ENCODE data around the gene FAHD2A. TPM values are rescaled to one million over a fixed set of nuclear protein-coding genes. Genes with fewer than 3 reads are reported as not detected.
"Not testable (repeated sequence)": the region's sequence is repeated elsewhere in the genome, so short reads cannot be mapped to it uniquely, and the experiment has no call there.

Gene FAHD2A
- polyA plus RNA-seq, 1 donor from 2014 or later, result 27.2 TPM

DNA sequence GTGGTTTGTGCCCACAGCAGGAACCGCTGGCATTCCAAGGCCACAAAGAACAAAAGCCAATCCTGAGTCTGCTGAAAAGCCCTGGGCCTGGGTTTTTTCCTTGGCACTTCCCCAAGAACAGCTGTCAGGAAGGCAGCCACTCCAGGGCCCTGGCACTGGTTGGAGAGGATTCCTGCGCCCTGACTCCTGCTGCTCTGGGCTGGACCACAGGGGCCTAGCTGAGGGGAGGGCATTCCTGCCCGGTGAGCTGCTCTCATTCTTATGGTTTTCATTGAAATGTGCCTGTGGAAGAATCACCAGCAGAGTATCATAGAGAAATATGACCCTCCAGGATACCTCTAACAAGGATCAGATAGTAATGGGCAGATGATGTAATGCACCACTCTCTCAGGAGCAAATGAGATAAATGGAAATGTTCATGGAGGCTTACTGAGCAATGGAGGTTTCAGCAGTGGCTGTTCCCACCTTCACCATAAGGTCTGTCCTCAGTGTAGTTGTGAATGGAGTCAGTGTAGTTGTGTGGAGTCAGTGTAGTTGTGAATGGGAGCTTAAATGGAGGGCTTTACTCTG is 32.1 kb downstream of the FAHD2A start:
- not testable (repeated sequence) for H3K27me3 ChIP-seq (ENCODE audit: insufficient read depth, low read depth, low read length); H2AFZ ChIP-seq (ENCODE audit: low read depth, low read length); H3K36me3 ChIP-seq (ENCODE audit: insufficient read depth, low read length); H3K9me2 ChIP-seq (ENCODE audit: insufficient read depth, low read length); H3K9ac ChIP-seq (ENCODE audit: low read length); H4K20me1 ChIP-seq (ENCODE audit: insufficient read depth); H3K27ac ChIP-seq (ENCODE audit: low read length); H3F3A ChIP-seq (ENCODE audit: insufficient read depth, low read length, poor library complexity, severe bottlenecking); H3K4me2 ChIP-seq (ENCODE audit: low read length); H3K4me3 ChIP-seq (ENCODE audit: low read length); H3K79me2 ChIP-seq (replicated peaks; ENCODE audit: insufficient read depth, low read length); H3K9me3 ChIP-seq (ENCODE audit: low read length)

DNA sequence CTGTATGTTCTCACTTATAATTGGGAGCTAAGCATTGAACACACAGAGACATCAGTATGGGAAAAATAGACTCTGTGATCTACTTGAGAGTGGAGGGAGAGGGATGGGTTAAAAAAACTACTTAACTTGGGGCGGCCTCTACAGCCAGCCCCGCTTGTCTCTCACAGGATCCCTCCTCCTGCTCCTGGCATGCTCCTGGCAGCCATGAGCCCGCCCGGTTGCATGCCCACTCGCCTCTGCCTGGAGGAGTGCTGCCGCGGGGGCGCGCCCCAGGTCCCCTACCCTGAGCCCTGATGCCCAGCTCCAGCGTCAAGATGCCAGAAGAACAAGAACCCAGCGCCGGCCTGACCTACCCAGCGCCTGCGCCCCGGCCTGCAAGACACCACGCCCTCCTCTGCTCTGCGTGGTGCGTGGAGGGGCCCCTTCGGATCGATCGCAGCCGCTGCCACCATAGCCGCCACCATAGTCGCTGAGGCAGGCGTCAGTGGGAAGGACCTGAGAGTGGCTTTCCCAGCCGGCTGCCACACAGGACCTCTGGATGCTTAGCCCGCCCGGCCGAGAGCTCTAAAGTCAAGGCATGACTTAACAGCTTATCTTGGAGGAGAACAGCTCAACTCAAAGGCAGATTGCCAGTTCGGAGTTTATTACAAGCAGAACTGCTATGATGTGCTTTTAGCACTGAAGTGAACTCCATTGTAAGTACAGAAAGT is 32.8 kb downstream of the FAHD2A start:
- not testable (repeated sequence) for H3K27me3 ChIP-seq (ENCODE audit: insufficient read depth, low read depth, low read length); H3K4me3 ChIP-seq (ENCODE audit: low read length); H3F3A ChIP-seq (ENCODE audit: insufficient read depth, low read length, poor library complexity, severe bottlenecking); H3K9ac ChIP-seq (ENCODE audit: low read length); H3K27ac ChIP-seq (ENCODE audit: low read length); H3K4me2 ChIP-seq (ENCODE audit: low read length); H4K20me1 ChIP-seq (ENCODE audit: insufficient read depth); H3K36me3 ChIP-seq (ENCODE audit: insufficient read depth, low read length); H3K9me3 ChIP-seq (ENCODE audit: low read length); H2AFZ ChIP-seq (ENCODE audit: low read depth, low read length); H3K9me2 ChIP-seq (ENCODE audit: insufficient read depth, low read length); H3K79me2 ChIP-seq (replicated peaks; ENCODE audit: insufficient read depth, low read length)

DNA sequence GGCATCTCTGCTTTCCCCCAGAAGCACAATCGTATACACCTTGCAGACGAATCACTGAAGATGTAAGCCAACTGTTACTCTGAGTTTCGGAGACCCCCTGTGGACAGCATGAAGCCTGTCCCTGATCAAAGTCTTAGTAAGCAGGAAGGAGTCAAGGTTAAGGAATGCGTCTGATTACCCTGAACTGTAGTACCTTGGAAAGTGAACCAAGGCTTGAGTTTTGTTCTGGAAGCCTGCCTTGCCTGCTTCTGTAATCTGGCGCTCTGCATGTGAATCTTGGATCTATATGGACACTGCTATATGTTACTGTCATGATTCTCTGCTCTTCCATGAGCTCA is 33.3 kb downstream of the FAHD2A start:
- not testable (repeated sequence) for H2AFZ ChIP-seq (ENCODE audit: low read depth, low read length); H3K4me3 ChIP-seq (ENCODE audit: low read length); H3K27ac ChIP-seq (ENCODE audit: low read length); H3K36me3 ChIP-seq (ENCODE audit: insufficient read depth, low read length); H3F3A ChIP-seq (ENCODE audit: insufficient read depth, low read length, poor library complexity, severe bottlenecking); H3K4me2 ChIP-seq (ENCODE audit: low read length); H3K9me3 ChIP-seq (ENCODE audit: low read length); H3K9me2 ChIP-seq (ENCODE audit: insufficient read depth, low read length); H3K79me2 ChIP-seq (replicated peaks; ENCODE audit: insufficient read depth, low read length); H4K20me1 ChIP-seq (ENCODE audit: insufficient read depth); H3K9ac ChIP-seq (ENCODE audit: low read length); H3K27me3 ChIP-seq (ENCODE audit: insufficient read depth, low read depth, low read length)

DNA sequence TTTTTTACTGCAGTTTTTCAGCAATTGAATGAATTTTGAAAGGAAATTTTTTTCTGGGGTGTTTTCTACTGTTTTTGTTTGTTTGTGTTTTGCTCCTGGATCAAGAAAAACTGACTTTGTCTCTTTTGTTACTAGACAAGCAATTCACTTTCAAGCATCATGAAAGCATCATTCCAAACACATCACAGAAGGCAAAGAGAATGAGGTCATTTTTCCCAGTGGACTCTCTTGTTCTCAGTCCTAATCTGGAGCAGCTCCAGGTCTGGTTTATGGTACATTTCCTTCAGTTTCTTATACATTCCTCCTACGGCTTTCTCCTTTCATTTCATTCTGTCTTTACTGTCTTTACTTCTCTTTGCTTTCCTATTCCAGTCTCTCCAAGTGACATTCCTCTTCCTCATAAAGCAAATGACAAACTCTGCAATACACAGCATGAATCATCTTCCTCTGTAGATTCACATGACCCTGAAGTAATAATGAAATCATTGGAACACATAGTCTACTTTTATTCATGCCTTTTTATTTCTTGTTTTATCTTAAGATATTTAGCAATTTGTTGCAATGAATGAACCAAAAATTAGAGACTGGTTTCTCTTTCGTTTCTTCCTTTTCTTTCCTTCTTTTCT is 40.1 kb downstream of the FAHD2A start:
- not testable (repeated sequence) for H3K4me2 ChIP-seq (ENCODE audit: low read length); H3K4me3 ChIP-seq (ENCODE audit: low read length); H3K9me3 ChIP-seq (ENCODE audit: low read length); H3K9ac ChIP-seq (ENCODE audit: low read length); H3F3A ChIP-seq (ENCODE audit: insufficient read depth, low read length, poor library complexity, severe bottlenecking); H3K9me2 ChIP-seq (ENCODE audit: insufficient read depth, low read length); H4K20me1 ChIP-seq (ENCODE audit: insufficient read depth); H3K27ac ChIP-seq (ENCODE audit: low read length); H3K79me2 ChIP-seq (replicated peaks; ENCODE audit: insufficient read depth, low read length); H2AFZ ChIP-seq (ENCODE audit: low read depth, low read length); H3K27me3 ChIP-seq (ENCODE audit: insufficient read depth, low read depth, low read length); H3K36me3 ChIP-seq (ENCODE audit: insufficient read depth, low read length)

DNA sequence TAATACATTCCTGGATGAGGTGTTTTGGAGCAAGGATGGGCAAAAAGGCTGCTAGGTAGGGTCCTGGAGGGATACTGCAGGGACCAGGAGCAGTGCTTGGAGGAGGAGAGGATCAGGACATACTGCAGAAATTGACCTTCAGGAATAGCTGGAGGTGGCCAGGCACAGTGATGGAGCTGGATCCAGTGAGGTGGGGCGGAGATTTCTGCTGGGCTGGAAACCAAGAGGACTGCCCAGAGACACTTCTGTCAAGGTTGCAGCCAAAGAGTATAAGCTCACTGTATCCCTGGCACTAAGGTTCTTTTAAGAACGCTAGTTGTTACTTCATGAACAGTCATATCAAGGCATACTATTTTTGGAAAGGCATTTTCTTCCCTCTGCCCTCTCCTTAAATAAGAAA is 42.8 kb downstream of the FAHD2A start:
- H3K9me2 ChIP-seq (ENCODE audit: insufficient read depth, low read length); H3K9ac ChIP-seq (ENCODE audit: low read length); H3K9me3 ChIP-seq (ENCODE audit: low read length); H2AFZ ChIP-seq (ENCODE audit: low read depth, low read length); H3F3A ChIP-seq (ENCODE audit: insufficient read depth, low read length, poor library complexity, severe bottlenecking); H3K36me3 ChIP-seq (ENCODE audit: insufficient read depth, low read length); H3K4me3 ChIP-seq (ENCODE audit: low read length); H3K27me3 ChIP-seq (ENCODE audit: insufficient read depth, low read depth, low read length); H3K4me2 ChIP-seq (ENCODE audit: low read length); H4K20me1 ChIP-seq (ENCODE audit: insufficient read depth); H3K27ac ChIP-seq (ENCODE audit: low read length); H3K79me2 ChIP-seq (replicated peaks; ENCODE audit: insufficient read depth, low read length): not testable (repeated sequence)

DNA sequence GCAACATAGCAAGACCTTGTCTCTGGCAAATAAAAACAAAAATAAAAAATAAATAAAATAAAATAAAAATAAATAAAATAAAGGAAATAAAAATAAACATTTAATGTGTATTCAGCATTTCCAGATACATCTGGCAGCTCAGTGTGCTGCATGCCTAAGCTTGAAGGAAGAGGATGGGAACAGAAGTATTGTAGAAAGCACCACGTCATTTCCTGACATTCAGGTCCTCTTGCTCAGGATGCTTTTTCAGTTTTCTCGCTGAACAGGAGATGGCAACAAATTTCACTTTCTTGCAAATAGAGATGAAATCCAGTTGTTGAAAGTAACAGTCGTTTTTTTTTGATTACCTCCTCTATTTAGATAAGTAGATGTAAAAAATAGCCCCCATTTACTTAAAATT is 60.8 kb downstream of the FAHD2A start:
- H3K9me3 ChIP-seq (ENCODE audit: low read length); H3F3A ChIP-seq (ENCODE audit: insufficient read depth, low read length, poor library complexity, severe bottlenecking); H3K9me2 ChIP-seq (ENCODE audit: insufficient read depth, low read length); H2AFZ ChIP-seq (ENCODE audit: low read depth, low read length); H3K4me3 ChIP-seq (ENCODE audit: low read length); H3K27ac ChIP-seq (ENCODE audit: low read length); H3K4me2 ChIP-seq (ENCODE audit: low read length); H4K20me1 ChIP-seq (ENCODE audit: insufficient read depth); H3K9ac ChIP-seq (ENCODE audit: low read length); H3K27me3 ChIP-seq (ENCODE audit: insufficient read depth, low read depth, low read length); H3K79me2 ChIP-seq (replicated peaks; ENCODE audit: insufficient read depth, low read length); H3K36me3 ChIP-seq (ENCODE audit: insufficient read depth, low read length): not testable (repeated sequence)

Small RNA genes lying within 50 kb of the gene (small RNA-seq; reads per million reads assigned to genes)
- gene AC133104.2, result 0 reads per million in 3 experiments

Other genes with a start within 250 kb of the FAHD2A start
- 32.8 and 39.8 TPM in 2 replicates for gene ZNF514, start 242.9 kb upstream of the FAHD2A start, polyA plus RNA-seq
- 4.1 and 4.3 TPM in 2 replicates for gene ZNF2, start 236.9 kb upstream of the FAHD2A start, polyA plus RNA-seq
- gene ZNF892, start 195.2 kb upstream of the FAHD2A start, polyA plus RNA-seq, result 8.0 and 9.3 TPM in 2 replicates
- 2.2 and 2.3 TPM in 2 replicates for gene PROM2, start 128.3 kb upstream of the FAHD2A start, polyA plus RNA-seq
- not detected in 2 replicates for gene KCNIP3, start 105.4 kb upstream of the FAHD2A start, polyA plus RNA-seq
- gene TRIM43B, start 82.0 kb downstream of the FAHD2A start, polyA plus RNA-seq, result not detected in 2 replicates
- not detected in 2 replicates for gene TRIM43, start 189.3 kb downstream of the FAHD2A start, polyA plus RNA-seq

All from neural cell (in vitro differentiated cells).